ENCODE results near the gene VWC2.

DNA sequence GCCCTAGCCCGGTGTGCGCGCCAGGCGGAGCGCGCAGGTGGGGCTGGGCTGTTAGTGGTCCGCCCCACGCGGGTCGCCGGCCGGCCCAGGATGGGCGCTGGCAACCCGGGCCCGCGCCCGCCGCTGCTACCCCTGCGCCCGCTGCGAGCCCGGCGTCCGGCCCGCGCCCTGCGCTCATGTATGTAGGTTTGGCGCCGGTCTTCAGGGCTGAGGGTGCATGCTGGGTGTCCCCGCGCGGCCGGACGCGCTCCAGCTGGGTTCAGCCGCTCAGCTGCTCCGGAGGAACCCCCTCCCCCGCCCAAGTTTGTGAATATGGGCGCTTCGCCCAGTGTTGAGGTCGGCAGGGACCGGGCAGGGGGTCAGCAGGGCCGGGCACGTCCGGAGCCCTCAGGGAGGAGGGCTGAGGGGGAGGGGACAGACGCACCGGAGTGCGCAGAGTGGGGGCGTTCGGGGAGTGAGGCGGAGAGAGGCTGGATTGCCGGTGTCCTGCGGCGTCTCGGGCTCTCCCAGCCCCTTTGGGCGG, 559 bp downstream of the VWC2 start:
- TF ChIP-seq CTCF (IDR thresholded peaks at IDR 0.05), result no peak
- TF ChIP-seq POLR2AphosphoS5 (IDR thresholded peaks at IDR 0.05; ENCODE audit: low read depth, low read length), result no peak
- no peak for TF ChIP-seq REST (IDR thresholded peaks at IDR 0.05; ENCODE audit: insufficient read depth in 1 of 2, low read depth in 2 of 2, low read length in 1 of 2)
